LNCaP clone FGC (cell line): ENCODE data around the gene CACNA1C.

Experiments
- DNase-seq: peaks from one replicate; pipeline ENCODE4 v3.0.0-alpha.2; 2011; ENCODE audit warnings: low read depth
- H3K4me3 ChIP-seq: 2 replicates; pipeline ENCODE4 v1.5.1; 2011; ENCODE audit warnings: mild to moderate bottlenecking, low read depth, low read length, control low read depth
- TF ChIP-seq, protein P1 (sequence below): IDR thresholded peaks from 2 replicates; pipeline ENCODE4 v1.5.1; 2012; ENCODE audit warnings: mild to moderate bottlenecking; ENCODE audit not compliant: control insufficient read depth, insufficient read depth; ENCODE audit errors: extremely low read depth

CACNA1C gene

GRCh38 chr12:2288001-2288400 is 235.2 kb downstream of the CACNA1C start:
- DNase-seq, result no peak
- H3K4me3 ChIP-seq, result no peak overlapping the region
- TF ChIP-seq, protein P1, sequence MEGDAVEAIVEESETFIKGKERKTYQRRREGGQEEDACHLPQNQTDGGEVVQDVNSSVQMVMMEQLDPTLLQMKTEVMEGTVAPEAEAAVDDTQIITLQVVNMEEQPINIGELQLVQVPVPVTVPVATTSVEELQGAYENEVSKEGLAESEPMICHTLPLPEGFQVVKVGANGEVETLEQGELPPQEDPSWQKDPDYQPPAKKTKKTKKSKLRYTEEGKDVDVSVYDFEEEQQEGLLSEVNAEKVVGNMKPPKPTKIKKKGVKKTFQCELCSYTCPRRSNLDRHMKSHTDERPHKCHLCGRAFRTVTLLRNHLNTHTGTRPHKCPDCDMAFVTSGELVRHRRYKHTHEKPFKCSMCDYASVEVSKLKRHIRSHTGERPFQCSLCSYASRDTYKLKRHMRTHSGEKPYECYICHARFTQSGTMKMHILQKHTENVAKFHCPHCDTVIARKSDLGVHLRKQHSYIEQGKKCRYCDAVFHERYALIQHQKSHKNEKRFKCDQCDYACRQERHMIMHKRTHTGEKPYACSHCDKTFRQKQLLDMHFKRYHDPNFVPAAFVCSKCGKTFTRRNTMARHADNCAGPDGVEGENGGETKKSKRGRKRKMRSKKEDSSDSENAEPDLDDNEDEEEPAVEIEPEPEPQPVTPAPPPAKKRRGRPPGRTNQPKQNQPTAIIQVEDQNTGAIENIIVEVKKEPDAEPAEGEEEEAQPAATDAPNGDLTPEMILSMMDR, result no peak

- TF ChIP-seq, protein P1, result no peak
- H3K4me3 ChIP-seq, result no peak overlapping the region
- DNase-seq, result no peak
Observed at GRCh38 chr12:2288471-2288870, 235.7 kb downstream of the CACNA1C start.

GRCh38 chr12:2288875-2289274 is 236.1 kb downstream of the CACNA1C start:
- no peak for DNase-seq
- TF ChIP-seq, protein P1, result no peak

DNA sequence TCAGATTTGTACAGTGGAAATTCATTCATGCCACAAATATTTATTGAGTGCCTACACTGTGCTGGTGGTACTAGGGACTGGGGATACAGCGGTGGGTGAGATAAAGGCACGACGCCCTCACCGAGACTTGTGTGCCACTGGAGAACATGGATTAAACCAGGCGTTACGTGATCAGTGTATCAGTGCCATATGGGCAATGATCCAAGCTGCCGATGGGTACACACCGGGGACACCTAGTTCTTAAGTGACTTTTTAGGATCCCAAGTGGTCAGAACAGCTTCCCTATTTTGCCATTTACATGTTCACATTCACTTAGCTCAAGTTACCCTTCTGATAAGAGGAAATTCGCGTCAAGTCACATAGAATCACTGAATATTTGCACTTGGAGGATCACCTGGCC is 236.7 kb downstream of the CACNA1C start:
- no peak overlapping the region for H3K4me3 ChIP-seq
- DNase-seq, result no peak
- TF ChIP-seq, protein P1, result no peak

More at GRCh38 chr12:2288875-2289274, 236.1 kb downstream of the CACNA1C start:
- no peak overlapping the region for H3K4me3 ChIP-seq

DNA sequence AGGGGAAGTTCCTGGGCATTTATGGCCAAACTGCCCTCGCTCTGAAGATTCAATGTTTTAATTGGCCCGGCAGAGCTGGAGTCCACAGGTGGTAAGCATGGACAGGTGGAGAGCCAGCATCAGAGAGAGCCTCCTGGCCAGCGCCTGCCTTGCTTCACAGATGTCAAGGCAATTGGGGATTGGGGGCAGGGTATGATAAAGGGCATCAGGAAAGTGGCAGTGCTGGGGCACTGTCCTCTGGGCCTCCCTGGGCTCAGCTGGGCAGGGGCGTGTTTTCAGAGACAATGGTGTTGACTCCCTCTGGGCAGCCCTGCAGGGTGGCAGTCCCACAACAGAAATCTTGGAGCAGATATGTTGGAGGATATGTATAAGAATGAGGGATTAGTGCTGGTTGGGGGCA is 237.3 kb downstream of the CACNA1C start:
- no peak overlapping the region for H3K4me3 ChIP-seq
- TF ChIP-seq, protein P1, result no peak
- DNase-seq, result no peak

DNA sequence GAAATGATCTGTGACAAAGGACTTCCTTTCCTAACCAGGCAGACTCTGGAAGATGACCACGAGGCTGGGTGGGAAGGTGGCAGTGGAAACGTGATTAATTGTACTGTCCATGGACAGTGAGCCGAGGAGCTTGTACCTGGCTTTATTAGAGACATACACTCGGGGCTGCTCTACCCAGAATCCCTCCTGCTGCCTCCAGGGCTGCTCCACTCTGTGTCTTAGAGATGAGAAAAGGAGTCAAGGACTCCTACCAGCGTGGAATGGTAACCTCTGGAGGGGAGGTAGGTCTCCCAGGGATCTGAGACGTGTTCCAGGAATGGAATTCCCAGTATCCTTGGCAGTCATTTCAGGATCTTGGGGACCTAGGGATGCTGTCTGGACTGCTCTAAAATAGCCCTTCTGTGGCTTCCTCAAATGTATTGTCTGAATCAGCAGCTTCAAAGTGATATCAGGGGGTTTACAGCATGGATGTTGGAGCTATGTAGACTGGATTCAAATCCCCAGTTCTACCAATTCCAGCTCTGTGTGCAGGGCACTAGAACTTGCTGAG is 237.8 kb downstream of the CACNA1C start:
- no peak for DNase-seq
- TF ChIP-seq, protein P1, result no peak
- H3K4me3 ChIP-seq, result no peak overlapping the region

DNA sequence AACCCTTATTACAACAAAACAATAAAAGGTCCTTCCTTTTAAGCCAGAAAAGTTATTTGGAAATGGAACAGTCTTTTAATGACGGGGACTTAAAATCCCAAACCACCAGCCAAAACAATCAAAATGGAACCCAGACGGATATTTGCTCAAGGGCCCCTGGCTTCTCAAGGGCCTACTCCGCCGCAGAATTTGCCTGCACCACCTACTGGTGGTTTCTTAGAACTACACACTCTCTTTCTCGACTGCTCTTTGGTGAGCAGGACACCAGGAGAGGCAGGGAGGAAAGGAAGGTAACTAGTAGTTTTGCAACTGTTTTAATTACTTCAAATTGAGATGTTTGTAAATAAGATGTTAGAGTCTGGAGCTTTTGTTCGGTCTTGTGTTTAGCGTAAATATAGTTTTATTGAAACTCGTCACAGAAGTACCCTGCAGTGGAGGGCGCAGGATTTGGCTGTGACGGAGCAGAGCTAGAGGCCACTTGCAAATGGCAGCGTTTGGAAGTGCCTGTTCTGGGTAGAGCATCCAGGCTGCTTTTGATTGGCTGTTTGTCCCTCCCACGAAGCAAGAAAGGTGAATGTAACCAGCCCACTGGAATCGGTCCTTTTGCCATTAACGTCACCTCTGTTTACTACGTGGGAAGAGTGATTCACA is 238.5 kb downstream of the CACNA1C start:
- peak; percentile 33 for DNase-seq
- TF ChIP-seq, protein P1, result peak; percentile 75
- no peak overlapping the region for H3K4me3 ChIP-seq
